PC-9 (cell line): Measurements from ENCODE around the gene BABAM1. TPM values are rescaled to one million over a fixed set of nuclear protein-coding genes. Genes with fewer than 3 reads are reported as not detected.

Experiments used
- BruUV-seq: library from RNA; stranded (reverse); fragments of 400-500 nt; replicated peaks from 2 replicates; lab custom pipeline; 2021; lab: Mats Ljungman, UMichigan
- CTCF ChIA-PET: fragments of 300-600 bp; sonication (Branson Sonifier 250); formaldehyde crosslinking; loops from one replicate; lab custom pipeline; 2022; ENCODE audit warnings: antibody characterized with exemption; lab: Charles Lee
- POLR2A ChIA-PET: fragments of 300-600 bp; sonication (Branson Sonifier 250); formaldehyde crosslinking; loops from one replicate; lab custom pipeline; 2022; ENCODE audit warnings: antibody characterized with exemption; ENCODE audit not compliant: unreplicated experiment; lab: Charles Lee
- DNase-seq, 2 experiments: peaks; one replicate each; pipeline versions ENCODE4 v3.0.0 to v3.0.0-alpha.2; 2015 to 2022; ENCODE audit warnings: mixed read lengths in 1 of 2
- H2AFZ ChIP-seq: fragments of 200-600 bp; sonication (generic); 2 replicates; pipeline ENCODE4 v1.8.1; 2017; ENCODE audit warnings: antibody characterized with exemption
- H3F3A ChIP-seq: fragments of 200-600 bp; sonication (generic); 2 replicates; pipeline ENCODE4 v1.8.1; 2017; ENCODE audit warnings: antibody characterized with exemption, mild to moderate bottlenecking, low read depth; ENCODE audit not compliant: insufficient read depth
- H3K27ac ChIP-seq: fragments of 200-600 bp; sonication (generic); 2 replicates; pipeline ENCODE4 v1.6.1; 2016; ENCODE audit warnings: mixed run types
- H3K27me3 ChIP-seq: fragments of 200-600 bp; sonication (generic); 2 replicates; pipeline ENCODE4 v1.6.1; 2016; ENCODE audit warnings: low read depth, mixed run types; ENCODE audit not compliant: insufficient read depth
- H3K36me3 ChIP-seq: fragments of 200-600 bp; sonication (generic); 2 replicates; pipeline ENCODE4 v1.6.1; 2016; ENCODE audit warnings: low read depth, mixed run types
- H3K4me1 ChIP-seq: fragments of 200-600 bp; sonication (generic); replicated peaks from 2 replicates; pipeline ENCODE4 v1.6.1; 2016; ENCODE audit warnings: mixed run types; ENCODE audit not compliant: insufficient read depth
- H3K4me2 ChIP-seq: fragments of 200-600 bp; sonication (generic); 2 replicates; pipeline ENCODE4 v1.6.1; 2017; ENCODE audit warnings: mixed run types
- H3K4me3 ChIP-seq: fragments of 200-600 bp; sonication (generic); 2 replicates; pipeline ENCODE4 v1.6.1; 2016; ENCODE audit warnings: mixed run types
- H3K79me2 ChIP-seq: fragments of 200-600 bp; sonication (generic); 2 replicates; pipeline ENCODE4 v1.6.1; 2017; ENCODE audit warnings: low read depth, mixed run types
- H3K9me2 ChIP-seq: fragments of 200-600 bp; sonication (generic); 2 replicates; pipeline ENCODE4 v1.8.1; 2017; ENCODE audit warnings: mild to moderate bottlenecking; ENCODE audit not compliant: insufficient read depth
- H3K9me3 ChIP-seq: fragments of 200-600 bp; sonication (generic); 2 replicates; pipeline ENCODE4 v1.8.1; 2016; ENCODE audit warnings: low read depth; ENCODE audit not compliant: insufficient read depth
- H4K20me1 ChIP-seq: fragments of 200-600 bp; sonication (generic); 2 replicates; pipeline ENCODE4 v1.8.1; 2017; ENCODE audit not compliant: insufficient read depth
- EZH2 ChIP-seq: fragments of 200-600 bp; sonication (generic); IDR thresholded peaks from 2 replicates; pipeline ENCODE4 v1.8.0; 2017; ENCODE audit warnings: antibody characterized with exemption, low read depth
- intact Hi-C: fragments of 100-400 bp; cut with micrococcal nuclease; formaldehyde crosslinking; loops from one replicate; pipeline ENCODE4 v1.10.0; 2022; ENCODE audit not compliant: unreplicated experiment
- total RNA-seq: library from RNA; stranded (reverse); gene quantifications from 2 replicates; pipeline ENCODE4 v1.2.3, GENCODE V29; 2021
- TF ChIP-seq, protein P1 (sequence below): fragments of 200-600 bp; sonication (generic); conservative IDR thresholded peaks from 2 replicates; pipeline ENCODE4 v1.6.1; 2017; ENCODE audit warnings: mixed run types, antibody characterized with exemption, mild to moderate bottlenecking, moderate library complexity

Gene BABAM1
- total RNA-seq, 1 experiment from 2014 or later, result 127 TPM

DNA sequence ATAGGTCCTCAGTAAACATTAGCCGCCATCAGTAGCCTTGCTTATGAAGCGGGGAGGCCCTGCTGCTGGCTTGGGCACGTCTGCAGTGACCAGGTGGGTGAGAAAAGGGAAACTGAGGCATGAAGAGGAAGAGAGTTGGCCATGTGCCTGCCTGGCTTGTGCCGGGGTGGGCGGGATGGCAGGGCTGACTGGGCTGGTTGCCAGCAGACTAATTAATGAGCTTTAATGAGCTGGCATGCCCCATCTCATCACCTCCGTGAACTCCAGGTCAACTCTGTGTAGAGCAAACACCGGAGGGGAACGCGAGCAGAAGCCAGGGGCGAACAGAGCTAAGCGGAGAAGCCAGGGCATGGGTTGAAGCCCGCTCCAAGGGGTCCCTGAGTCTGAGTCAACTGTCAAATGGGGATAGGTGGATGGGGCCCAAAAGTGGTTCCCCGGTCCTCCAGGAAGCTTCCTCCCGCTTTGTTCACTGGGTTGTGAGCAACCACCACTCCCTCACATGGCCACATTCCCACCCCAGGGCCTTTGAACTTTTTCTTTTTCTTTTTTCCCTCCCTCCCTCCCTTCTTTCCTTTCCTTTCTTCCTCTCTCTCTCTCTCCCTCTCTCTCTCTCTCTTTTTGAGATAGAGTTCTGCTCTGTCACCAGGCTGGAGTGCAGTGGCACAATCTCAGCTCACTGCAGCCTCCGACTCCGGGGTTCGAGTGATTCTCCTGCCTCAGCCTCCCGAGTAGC is 30.3 kb upstream of the BABAM1 start:
- H3K27ac ChIP-seq, result no peak overlapping the region
- H4K20me1 ChIP-seq, result peaks cover 66% of the 10 kb centered on the region
- H3K36me3 ChIP-seq, result peaks cover 25% of the 10 kb centered on the region
- ChIA-PET POLR2A (interaction anchor here (0.6 to 0.7 kb wide), 2 partner anchors 30 to 75 kb away, joined by 9 read pairs; no protein-coding TSS in a partner anchor), CTCF (no interaction called here)
- H3K4me3 ChIP-seq, result no peak overlapping the region
- H3K27me3 ChIP-seq, result no peaks in the 10 kb centered on the region
- no peak for DNase-seq
- intact Hi-C loops, result no loop called here
- H3K9me3 ChIP-seq, result no peaks in the 10 kb centered on the region
- peaks cover 62% of the 10 kb centered on the region for H3F3A ChIP-seq
- peaks cover 22% of the 10 kb centered on the region for H3K4me1 ChIP-seq
- BruUV-seq, result no TSS peak
- H3K9me2 ChIP-seq, result no peaks in the 10 kb centered on the region
- no peak overlapping the region for H2AFZ ChIP-seq
- H3K79me2 ChIP-seq, result peaks cover 77% of the 10 kb centered on the region
- no peak overlapping the region for H3K4me2 ChIP-seq
- TF ChIP-seq, protein P1, sequence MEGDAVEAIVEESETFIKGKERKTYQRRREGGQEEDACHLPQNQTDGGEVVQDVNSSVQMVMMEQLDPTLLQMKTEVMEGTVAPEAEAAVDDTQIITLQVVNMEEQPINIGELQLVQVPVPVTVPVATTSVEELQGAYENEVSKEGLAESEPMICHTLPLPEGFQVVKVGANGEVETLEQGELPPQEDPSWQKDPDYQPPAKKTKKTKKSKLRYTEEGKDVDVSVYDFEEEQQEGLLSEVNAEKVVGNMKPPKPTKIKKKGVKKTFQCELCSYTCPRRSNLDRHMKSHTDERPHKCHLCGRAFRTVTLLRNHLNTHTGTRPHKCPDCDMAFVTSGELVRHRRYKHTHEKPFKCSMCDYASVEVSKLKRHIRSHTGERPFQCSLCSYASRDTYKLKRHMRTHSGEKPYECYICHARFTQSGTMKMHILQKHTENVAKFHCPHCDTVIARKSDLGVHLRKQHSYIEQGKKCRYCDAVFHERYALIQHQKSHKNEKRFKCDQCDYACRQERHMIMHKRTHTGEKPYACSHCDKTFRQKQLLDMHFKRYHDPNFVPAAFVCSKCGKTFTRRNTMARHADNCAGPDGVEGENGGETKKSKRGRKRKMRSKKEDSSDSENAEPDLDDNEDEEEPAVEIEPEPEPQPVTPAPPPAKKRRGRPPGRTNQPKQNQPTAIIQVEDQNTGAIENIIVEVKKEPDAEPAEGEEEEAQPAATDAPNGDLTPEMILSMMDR, result no peak
- no peak for TF ChIP-seq EZH2

GRCh38 chr19:17237747-17238706 is 29.2 kb upstream of the BABAM1 start:
- Histone ChIP-seq H3K27me3 (no peaks in the 10 kb centered on the region), H3K4me2 (no peak overlapping the region), H3K27ac (no peak overlapping the region), H3K4me1 (peaks cover 33% of the 10 kb centered on the region), H4K20me1 (peaks cover 66% of the 10 kb centered on the region), H3K9me2 (no peaks in the 10 kb centered on the region), H3F3A (peaks cover 51% of the 10 kb centered on the region), H3K4me3 (no peak overlapping the region), H3K9me3 (no peaks in the 10 kb centered on the region), H3K36me3 (peaks cover 22% of the 10 kb centered on the region), H2AFZ (no peak overlapping the region), H3K79me2 (peaks cover 86% of the 10 kb centered on the region)
- intact Hi-C loops, result no loop called here
- ChIA-PET CTCF (no interaction called here), POLR2A (interaction anchor here (0.7 kb wide), 1 partner anchor 523 kb away, joined by 5 read pairs; no protein-coding TSS in a partner anchor)
- peak in 1 of 2 experiments; percentile 21 for DNase-seq
- TF ChIP-seq, protein P1, result no peak
- TF ChIP-seq EZH2, result no peak
- no TSS peak for BruUV-seq

DNA sequence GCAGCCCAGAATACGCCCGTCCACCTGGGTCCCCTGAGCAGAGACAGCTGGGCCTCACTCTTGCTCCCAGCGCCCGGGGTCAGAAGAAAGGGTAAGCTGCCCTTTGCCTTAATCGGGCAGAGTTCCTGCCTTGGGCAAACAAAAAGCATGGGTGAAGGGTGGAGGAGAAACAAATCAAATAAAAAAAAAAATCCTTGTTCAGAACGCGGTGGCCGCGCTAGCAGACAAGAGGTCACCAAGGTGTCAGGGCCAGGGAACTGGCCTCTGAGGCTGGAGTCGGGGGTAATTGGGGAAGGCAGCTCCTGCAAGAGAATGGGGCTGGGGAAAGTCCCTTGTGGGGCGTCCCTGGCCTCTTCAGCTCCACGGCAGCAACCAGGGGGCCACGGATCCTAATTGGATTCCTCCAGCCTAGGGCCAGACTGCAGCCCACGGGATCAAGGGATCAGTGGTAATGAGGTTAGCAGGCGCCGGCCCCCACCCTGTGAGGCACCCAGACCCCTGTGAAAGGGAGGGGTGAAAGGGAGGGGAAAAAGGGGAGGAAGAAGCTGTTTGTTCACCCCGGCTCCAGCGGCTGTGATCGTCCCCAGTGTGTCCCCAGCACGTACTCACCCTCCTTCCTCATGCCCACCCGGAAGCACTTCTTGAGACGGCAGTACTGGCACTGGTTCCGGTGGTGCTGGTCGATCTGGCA is 27.0 kb upstream of the BABAM1 start:
- Histone ChIP-seq H3K9me3 (no peaks in the 10 kb centered on the region), H4K20me1 (peaks cover 53% of the 10 kb centered on the region), H3K4me3 (no peak overlapping the region), H3K27me3 (no peaks in the 10 kb centered on the region), H3F3A (peaks cover 31% of the 10 kb centered on the region), H3K4me1 (peaks cover 36% of the 10 kb centered on the region), H3K79me2 (peaks cover 87% of the 10 kb centered on the region), H2AFZ (no peak overlapping the region), H3K9me2 (no peaks in the 10 kb centered on the region), H3K4me2 (peak overlapping the region; percentile 27; the same call in 1 of the 2 replicates), H3K27ac (peak overlapping the region; percentile 25; the same call in 1 of the 2 replicates), H3K36me3 (peaks cover 17% of the 10 kb centered on the region)
- BruUV-seq, result no TSS peak
- ChIA-PET POLR2A (no interaction called here), CTCF (no interaction called here)
- DNase-seq, result peak in 1 of 2 experiments; percentile 35
- intact Hi-C loops, result no loop called here
- TF ChIP-seq EZH2, result no peak
- TF ChIP-seq, protein P1, result no peak
